T follicular helper cell (primary cell): Measurements from ENCODE around the gene ARHGEF40.
A peak's percentile ranks its signal among the peaks of the same experiment; 100 is the strongest.

Source experiments
- DNase-seq: peaks from one replicate; pipeline ENCODE4 v3.0.0-alpha.2; 2020; ENCODE audit warnings: low read depth

The ARHGEF40 gene

GRCh38 chr14:21098076-21098891, 28.2 kb downstream of the ARHGEF40 start, which contains the start of gene ZNF219:
Gene ZNF219 (minus strand): TSS chr14:21098655. CDS start chr14:21093591, 5,064 bp downstream.
- DNase-seq, result no peak

GRCh38 chr14:21098892-21099595, 28.9 kb downstream of the ARHGEF40 start:
- no peak for DNase-seq

GRCh38 chr14:21099596-21099985, 29.5 kb downstream of the ARHGEF40 start:
- DNase-seq, result no peak

GRCh38 chr14:21100931-21101330, 30.8 kb downstream of the ARHGEF40 start, which contains the start of gene TMEM253:
Gene TMEM253 (plus strand): TSS chr14:21101066. CDS start chr14:21101344, 278 bp downstream.
- no peak for DNase-seq

- no peak for DNase-seq
Measured at GRCh38 chr14:21101802-21102413, 31.8 kb downstream of the ARHGEF40 start.

- DNase-seq, result no peak
Measured at GRCh38 chr14:21102521-21103410, 32.7 kb downstream of the ARHGEF40 start.

GRCh38 chr14:21103411-21103709, 33.3 kb downstream of the ARHGEF40 start:
- no peak for DNase-seq

GRCh38 chr14:21103710-21104447, 33.8 kb downstream of the ARHGEF40 start:
- DNase-seq, result peak; percentile 87

- DNase-seq, result peak; percentile 50
Measured at GRCh38 chr14:21104448-21105060, 34.5 kb downstream of the ARHGEF40 start.

- DNase-seq, result no peak
Measured at GRCh38 chr14:21105095-21105494, 35.0 kb downstream of the ARHGEF40 start.

- no peak for DNase-seq
Measured at GRCh38 chr14:21106176-21106497, 36.0 kb downstream of the ARHGEF40 start.

GRCh38 chr14:21106498-21107282, 36.6 kb downstream of the ARHGEF40 start:
- peak; percentile 64 for DNase-seq

- DNase-seq, result no peak
Measured at GRCh38 chr14:21107283-21107800, 37.2 kb downstream of the ARHGEF40 start.

- no peak for DNase-seq
Measured at GRCh38 chr14:21108791-21109190, 38.7 kb downstream of the ARHGEF40 start.

- no peak for DNase-seq
Measured at GRCh38 chr14:21109377-21110138, 39.5 kb downstream of the ARHGEF40 start.

- no peak for DNase-seq
Measured at GRCh38 chr14:21112255-21112654, 42.2 kb downstream of the ARHGEF40 start.

GRCh38 chr14:21113369-21113768, 43.3 kb downstream of the ARHGEF40 start:
- DNase-seq, result no peak

- DNase-seq, result no peak
Measured at GRCh38 chr14:21118933-21119332, 48.8 kb downstream of the ARHGEF40 start.

- DNase-seq, result no peak
Measured at GRCh38 chr14:21120686-21121085, 50.6 kb downstream of the ARHGEF40 start.
